Uterus (tissue), 2 donors: Measurements from ENCODE around the gene ALB.

Source experiments
- CTCF ChIP-seq, 4 experiments: fragments of 200-600 bp in 2 of 4; fragments of 450-650 bp in 2 of 4; sonication (generic) in 2 of 4; IDR thresholded peaks; one replicate each; pipeline ENCODE4 v1.5.1; 2016 to 2019; ENCODE audit warnings: antibody characterized with exemption in 4 of 4, mild to moderate bottlenecking in 2 of 4, moderate library complexity in 1 of 4
- POLR2A ChIP-seq, 2 donors: fragments of 450-650 bp; IDR thresholded peaks; one replicate each; pipeline ENCODE4 v1.6.1; 2016; ENCODE audit warnings: antibody characterized with exemption in 2 of 2, mild to moderate bottlenecking in 1 of 2, moderate library complexity in 1 of 2

- TF ChIP-seq CTCF (IDR thresholded peaks at IDR 0.05) (no peak), POLR2A (IDR thresholded peaks at IDR 0.05) (no peak)
Measured at GRCh38 chr4:73454920-73455319, 50.8 kb downstream of the ALB start.
